ENCODE measurements around the gene FOXP1.
A peak's percentile ranks its signal among the peaks of the same experiment; 100 is the strongest.

- TF ChIP-seq CTCF (IDR thresholded peaks at IDR 0.05) = peak; percentile 25 to 64 (median 50)
- no peak for TF ChIP-seq POLR2A (IDR thresholded peaks at IDR 0.05)
Measured at GRCh38 chr3:71397046-71397445, 186.5 kb downstream of the FOXP1 start.

Measured in uterus (tissue), 2 donors.